ENCODE results near the gene MRTFB.

- no peak for TF ChIP-seq POLR2A (IDR thresholded peaks at IDR 0.05; ENCODE audit: low read depth, low read length)
- no peak for TF ChIP-seq CTCF (IDR thresholded peaks at IDR 0.05; ENCODE audit: extremely low read depth in 1 of 2, insufficient read depth in 1 of 2, low read depth in 1 of 2, low read length in 2 of 2)
- TF ChIP-seq MYC (IDR thresholded peaks at IDR 0.05; ENCODE audit: low read depth, low read length): no peak
- TF ChIP-seq EZH2 (IDR thresholded peaks at IDR 0.05; ENCODE audit: borderline replicate concordance, low read depth, low read length, severe bottlenecking): no peak
- TF ChIP-seq POLR2AphosphoS5 (IDR thresholded peaks at IDR 0.05; ENCODE audit: insufficient read depth, low read depth, low read length): no peak
Observed at GRCh38 chr16:14148569-14148968, 77.5 kb downstream of the MRTFB start.

Data from endothelial cell of umbilical vein (primary cell).